Right atrium auricular region (tissue), 2 donors: ENCODE data around the gene RB1. TPM values are rescaled to one million over a fixed set of nuclear protein-coding genes. Genes with fewer than 3 reads are reported as not detected.

ENCODE experiments used
- DNase-seq: peaks from one replicate; pipeline ENCODE4 v3.0.0-alpha.2; 2019; ENCODE audit warnings: low spot score
- H3K27ac ChIP-seq, 2 donors: fragments of 200-600 bp; sonication (generic); 1 replicate in 1 of 2; 2 replicates in 1 of 2; pipeline ENCODE4 v1.5.1; 2016 to 2019
- H3K27me3 ChIP-seq, 2 donors: fragments of 200-600 bp; sonication (generic); one replicate each; pipeline versions ENCODE4 v1.5.1 to v1.6.0; 2017 to 2019
- H3K36me3 ChIP-seq: fragments of 200-600 bp; sonication (generic); one replicate; pipeline ENCODE4 v1.5.1; 2016
- H3K4me1 ChIP-seq, 2 donors: fragments of 200-600 bp; sonication (generic); one replicate each; pipeline versions ENCODE4 v1.5.1 to v1.6.0; 2017 to 2019
- H3K4me3 ChIP-seq, 2 donors: fragments of 200-600 bp; sonication (generic); 1 replicate in 1 of 2; 2 replicates in 1 of 2; pipeline ENCODE4 v1.5.1; 2017 to 2019; ENCODE audit warnings: mild to moderate bottlenecking in 1 of 2, moderate library complexity in 1 of 2
- H3K9me3 ChIP-seq, 2 donors: fragments of 200-600 bp; sonication (generic); one replicate each; pipeline ENCODE4 v1.5.1; 2019
- total RNA-seq, 2 donors: library from RNA; depleted of rRNA; stranded (reverse); fragments of >200 nt; gene quantifications; one replicate each; pipeline ENCODE4 v1.1.0, GENCODE V29; 2016
- TF ChIP-seq, protein P1 (sequence below), 2 donors: fragments of 200-600 bp; sonication (generic); IDR thresholded peaks; one replicate each; pipeline ENCODE4 v1.5.1; 2019; ENCODE audit warnings: antibody characterized with exemption in 2 of 2

RB1 gene
- total RNA-seq, 2 donors from 2014 or later = 24.3 to 27.1 TPM

DNA sequence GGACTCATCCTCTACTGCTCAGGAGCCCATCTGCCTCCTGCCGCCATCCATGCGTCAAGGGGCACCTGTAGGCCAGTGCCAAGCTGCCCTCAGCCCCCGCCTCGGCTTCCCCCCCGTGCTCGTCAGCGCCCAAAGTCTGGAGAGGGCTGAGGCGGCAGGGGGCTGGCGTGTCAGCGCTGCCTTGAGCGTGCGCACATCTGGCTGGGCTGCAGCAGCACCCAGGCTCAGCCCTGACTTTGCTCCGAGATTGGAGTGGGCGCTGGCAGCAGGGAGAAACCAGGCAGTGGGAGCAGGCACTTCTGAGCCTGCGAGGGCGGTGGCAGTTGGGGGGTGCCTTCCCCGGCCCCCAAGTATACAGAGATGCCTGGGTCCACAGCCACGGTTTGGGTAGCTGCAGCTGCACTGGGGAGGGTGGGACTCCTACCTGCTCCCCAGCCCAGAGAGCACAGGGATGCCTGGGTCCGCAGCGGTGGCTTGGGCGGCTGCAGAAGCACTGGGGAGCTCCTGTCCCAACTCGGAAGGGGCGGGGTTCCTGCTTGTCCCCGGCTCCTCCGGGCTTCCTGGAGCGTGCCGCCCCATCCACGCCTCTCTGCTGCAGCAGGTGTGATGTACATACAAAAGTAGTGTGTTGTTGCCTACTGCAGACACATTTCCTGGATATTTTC is 154.2 kb downstream of the RB1 start:
- no peak for DNase-seq

DNA sequence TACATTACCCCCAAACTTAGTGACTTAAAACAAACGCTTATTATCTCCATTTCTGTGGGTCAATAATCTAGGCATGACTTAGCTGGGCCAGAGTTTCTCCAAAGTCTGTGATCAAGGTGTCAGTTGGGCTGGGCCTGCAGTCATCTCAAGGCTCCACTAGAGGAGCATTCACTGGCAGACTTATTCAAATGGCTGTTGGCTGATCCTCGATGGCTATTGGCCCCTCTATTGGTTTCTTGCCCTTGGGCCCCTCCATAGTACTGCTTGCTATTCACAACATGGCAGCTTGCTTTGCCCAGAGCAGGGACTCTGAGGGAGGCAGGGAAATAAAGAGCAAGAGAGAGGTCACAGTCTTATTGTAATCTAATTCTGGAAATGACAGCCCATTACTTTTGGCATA is 171.7 kb downstream of the RB1 start:
- Histone ChIP-seq H3K27me3 (no peaks in the 10 kb centered on the region), H3K27ac (no peak overlapping the region), H3K36me3 (no peaks in the 10 kb centered on the region), H3K4me1 (no peaks in the 10 kb centered on the region), H3K4me3 (no peak overlapping the region), H3K9me3 (no peaks in the 10 kb centered on the region)
- TF ChIP-seq, protein P1, sequence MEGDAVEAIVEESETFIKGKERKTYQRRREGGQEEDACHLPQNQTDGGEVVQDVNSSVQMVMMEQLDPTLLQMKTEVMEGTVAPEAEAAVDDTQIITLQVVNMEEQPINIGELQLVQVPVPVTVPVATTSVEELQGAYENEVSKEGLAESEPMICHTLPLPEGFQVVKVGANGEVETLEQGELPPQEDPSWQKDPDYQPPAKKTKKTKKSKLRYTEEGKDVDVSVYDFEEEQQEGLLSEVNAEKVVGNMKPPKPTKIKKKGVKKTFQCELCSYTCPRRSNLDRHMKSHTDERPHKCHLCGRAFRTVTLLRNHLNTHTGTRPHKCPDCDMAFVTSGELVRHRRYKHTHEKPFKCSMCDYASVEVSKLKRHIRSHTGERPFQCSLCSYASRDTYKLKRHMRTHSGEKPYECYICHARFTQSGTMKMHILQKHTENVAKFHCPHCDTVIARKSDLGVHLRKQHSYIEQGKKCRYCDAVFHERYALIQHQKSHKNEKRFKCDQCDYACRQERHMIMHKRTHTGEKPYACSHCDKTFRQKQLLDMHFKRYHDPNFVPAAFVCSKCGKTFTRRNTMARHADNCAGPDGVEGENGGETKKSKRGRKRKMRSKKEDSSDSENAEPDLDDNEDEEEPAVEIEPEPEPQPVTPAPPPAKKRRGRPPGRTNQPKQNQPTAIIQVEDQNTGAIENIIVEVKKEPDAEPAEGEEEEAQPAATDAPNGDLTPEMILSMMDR (IDR thresholded peaks at IDR 0.05) = no peak
- DNase-seq = no peak

More for the DNA sequence above, 154.2 kb downstream of the RB1 start:
- Histone ChIP-seq H3K27ac (no peak overlapping the region), H3K9me3 (no peaks in the 10 kb centered on the region), H3K36me3 (peaks cover 34% of the 10 kb centered on the region), H3K4me1 (no peaks in the 10 kb centered on the region), H3K4me3 (no peak overlapping the region), H3K27me3 (no peaks in the 10 kb centered on the region)
- TF ChIP-seq, protein P1 (IDR thresholded peaks at IDR 0.05) = no peak

GRCh38 chr13:48476215-48476614 is 172.7 kb downstream of the RB1 start:
- Histone ChIP-seq H3K4me1 (no peaks in the 10 kb centered on the region), H3K27ac (peak overlapping the region in 1 of 2 donors; percentile 6), H3K36me3 (no peaks in the 10 kb centered on the region), H3K4me3 (no peak overlapping the region), H3K9me3 (no peaks in the 10 kb centered on the region), H3K27me3 (no peaks in the 10 kb centered on the region)
- TF ChIP-seq, protein P1 (IDR thresholded peaks at IDR 0.05) = no peak
- no peak for DNase-seq

DNA sequence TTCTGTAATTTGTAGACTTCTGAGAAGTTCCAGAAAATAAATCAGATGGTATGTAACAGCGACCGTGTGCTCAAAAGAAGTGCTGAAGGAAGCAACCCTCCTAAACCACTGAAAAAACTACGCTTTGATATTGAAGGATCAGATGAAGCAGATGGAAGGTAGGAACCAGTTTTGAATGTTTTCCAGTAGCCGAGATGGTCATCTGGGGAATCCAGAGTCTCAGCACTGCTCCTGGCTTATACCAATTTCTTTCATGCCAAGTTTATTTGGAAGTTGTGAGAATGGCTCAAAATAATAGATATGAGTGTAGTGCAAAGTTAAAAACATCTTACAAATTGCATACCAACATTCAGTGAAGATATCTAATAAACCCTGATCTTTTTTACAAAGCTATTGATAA is 173.1 kb downstream of the RB1 start:
- H3K4me1 ChIP-seq = no peaks in the 10 kb centered on the region
- TF ChIP-seq, protein P1 (IDR thresholded peaks at IDR 0.05) = no peak
- no peak overlapping the region for H3K4me3 ChIP-seq
- H3K36me3 ChIP-seq = no peaks in the 10 kb centered on the region
- H3K9me3 ChIP-seq = no peaks in the 10 kb centered on the region
- DNase-seq = no peak
- peak overlapping the region in 1 of 2 donors; percentile 6 for H3K27ac ChIP-seq
- H3K27me3 ChIP-seq = no peaks in the 10 kb centered on the region

GRCh38 chr13:48477191-48477855 is 173.8 kb downstream of the RB1 start:
- Histone ChIP-seq H3K36me3 (no peaks in the 10 kb centered on the region), H3K4me1 (no peaks in the 10 kb centered on the region), H3K27me3 (no peaks in the 10 kb centered on the region), H3K27ac (no peak overlapping the region), H3K9me3 (no peaks in the 10 kb centered on the region), H3K4me3 (no peak overlapping the region)
- no peak for DNase-seq
- TF ChIP-seq, protein P1 (IDR thresholded peaks at IDR 0.05) = no peak
